ENCODE data around the gene PHF13.

Gene PHF13

GRCh38 chr1:6613361-6614018 is at the start of gene PHF13:
TSS of gene PHF13 (plus strand) at chr1:6613731. CDS start at chr1:6614067, 336 bp downstream.
- DNase-seq (ENCODE audit: low read depth), result peak; percentile 100

- DNase-seq (ENCODE audit: low read depth), result no peak
Measured at GRCh38 chr1:6569033-6569432, 44.5 kb upstream of the PHF13 start.

GRCh38 chr1:6570100-6570499 is 43.4 kb upstream of the PHF13 start:
- no peak for DNase-seq (ENCODE audit: low read depth)

GRCh38 chr1:6570987-6571386 is 42.5 kb upstream of the PHF13 start:
- no peak for DNase-seq (ENCODE audit: low read depth)

GRCh38 chr1:6572653-6573383 is 40.7 kb upstream of the PHF13 start:
- no peak for DNase-seq (ENCODE audit: low read depth)

- DNase-seq (ENCODE audit: low read depth), result no peak
Measured at GRCh38 chr1:6574025-6574620, 39.4 kb upstream of the PHF13 start.

- no peak for DNase-seq (ENCODE audit: low read depth)
Measured at GRCh38 chr1:6574818-6575217, 38.7 kb upstream of the PHF13 start.

- DNase-seq (ENCODE audit: low read depth), result no peak
Measured at GRCh38 chr1:6577831-6578525, 35.6 kb upstream of the PHF13 start.

GRCh38 chr1:6578624-6579373 is 34.7 kb upstream of the PHF13 start:
- DNase-seq (ENCODE audit: low read depth), result no peak

GRCh38 chr1:6579374-6580118 is 34.0 kb upstream of the PHF13 start, which contains the start of gene ZBTB48:
TSS of gene ZBTB48 (plus strand) at chr1:6579994. CDS start at chr1:6580610, 616 bp downstream.
- DNase-seq (ENCODE audit: low read depth), result peak; percentile 96

GRCh38 chr1:6580119-6580592 is 33.4 kb upstream of the PHF13 start:
- DNase-seq (ENCODE audit: low read depth), result no peak

GRCh38 chr1:6580593-6581409 is 32.7 kb upstream of the PHF13 start:
- no peak for DNase-seq (ENCODE audit: low read depth)

- no peak for DNase-seq (ENCODE audit: low read depth)
Measured at GRCh38 chr1:6581561-6582305, 31.8 kb upstream of the PHF13 start.

- DNase-seq (ENCODE audit: low read depth), result no peak
Measured at GRCh38 chr1:6582370-6582769, 31.2 kb upstream of the PHF13 start.

- no peak for DNase-seq (ENCODE audit: low read depth)
Measured at GRCh38 chr1:6584126-6585080, 29.1 kb upstream of the PHF13 start.

- no peak for DNase-seq (ENCODE audit: low read depth)
Measured at GRCh38 chr1:6585081-6585722, 28.3 kb upstream of the PHF13 start.

GRCh38 chr1:6585841-6586240 is 27.7 kb upstream of the PHF13 start:
- no peak for DNase-seq (ENCODE audit: low read depth)

GRCh38 chr1:6586404-6586816 is 27.1 kb upstream of the PHF13 start:
- no peak for DNase-seq (ENCODE audit: low read depth)
